Astrocyte of the spinal cord (primary cell): ENCODE results near the gene KAT7.
"Not testable (repeated sequence)": the region's sequence is repeated elsewhere in the genome, so short reads cannot be mapped to it uniquely, and the experiment has no call there.

Experiments used
- DNase-seq: peaks from one replicate; pipeline ENCODE4 v3.0.0; 2011; ENCODE audit warnings: low read depth, low spot score
- H3K4me3 ChIP-seq: 2 replicates; pipeline ENCODE4 v1.5.1; 2011; ENCODE audit warnings: low read depth, mild to moderate bottlenecking, low read length, moderate library complexity
- CTCF ChIP-seq: IDR thresholded peaks from 2 replicates; pipeline ENCODE4 v1.5.1; 2012; ENCODE audit warnings: low read depth, mild to moderate bottlenecking, low read length, inconsistent platforms
- in situ Hi-C: cut with HindIII; loops from 2 replicates; pipeline ENCODE4 v1.10.0; 2017; ENCODE audit warnings: low sequenced_read_pairs

KAT7 gene

GRCh38 chr17:49752508-49752907 is 36.0 kb upstream of the KAT7 start:
- no peak for TF ChIP-seq CTCF
- no peak overlapping the region for H3K4me3 ChIP-seq
- DNase-seq: no peak
- in situ Hi-C loops: no loop called here

- H3K4me3 ChIP-seq: no peak overlapping the region
- TF ChIP-seq CTCF: no peak
- no peak for DNase-seq
- in situ Hi-C loops: no loop called here
Measured at GRCh38 chr17:49753959-49754391, 34.5 kb upstream of the KAT7 start.

GRCh38 chr17:49755663-49756283 is 32.7 kb upstream of the KAT7 start:
- no peak for TF ChIP-seq CTCF

GRCh38 chr17:49756323-49757150 is 31.9 kb upstream of the KAT7 start:
- DNase-seq: no peak
- in situ Hi-C loops: no loop called here
- no peak overlapping the region for H3K4me3 ChIP-seq
- no peak for TF ChIP-seq CTCF

More at GRCh38 chr17:49755663-49756283, 32.7 kb upstream of the KAT7 start:
- H3K4me3 ChIP-seq: no peak overlapping the region
- in situ Hi-C loops: no loop called here
- DNase-seq: no peak

GRCh38 chr17:49757151-49757777 is 31.2 kb upstream of the KAT7 start:
- no peak for DNase-seq
- in situ Hi-C loops: no loop called here
- no peak overlapping the region for H3K4me3 ChIP-seq
- no peak for TF ChIP-seq CTCF

- H3K4me3 ChIP-seq, DNase-seq, in situ Hi-C loops: not testable (repeated sequence)
Measured at GRCh38 chr17:49758464-49759010, 29.9 kb upstream of the KAT7 start.
